ENCODE results near the gene APP.
"Not testable (repeated sequence)": the region's sequence is repeated elsewhere in the genome, so short reads cannot be mapped to it uniquely, and the experiment has no call there.

APP gene

DNA sequence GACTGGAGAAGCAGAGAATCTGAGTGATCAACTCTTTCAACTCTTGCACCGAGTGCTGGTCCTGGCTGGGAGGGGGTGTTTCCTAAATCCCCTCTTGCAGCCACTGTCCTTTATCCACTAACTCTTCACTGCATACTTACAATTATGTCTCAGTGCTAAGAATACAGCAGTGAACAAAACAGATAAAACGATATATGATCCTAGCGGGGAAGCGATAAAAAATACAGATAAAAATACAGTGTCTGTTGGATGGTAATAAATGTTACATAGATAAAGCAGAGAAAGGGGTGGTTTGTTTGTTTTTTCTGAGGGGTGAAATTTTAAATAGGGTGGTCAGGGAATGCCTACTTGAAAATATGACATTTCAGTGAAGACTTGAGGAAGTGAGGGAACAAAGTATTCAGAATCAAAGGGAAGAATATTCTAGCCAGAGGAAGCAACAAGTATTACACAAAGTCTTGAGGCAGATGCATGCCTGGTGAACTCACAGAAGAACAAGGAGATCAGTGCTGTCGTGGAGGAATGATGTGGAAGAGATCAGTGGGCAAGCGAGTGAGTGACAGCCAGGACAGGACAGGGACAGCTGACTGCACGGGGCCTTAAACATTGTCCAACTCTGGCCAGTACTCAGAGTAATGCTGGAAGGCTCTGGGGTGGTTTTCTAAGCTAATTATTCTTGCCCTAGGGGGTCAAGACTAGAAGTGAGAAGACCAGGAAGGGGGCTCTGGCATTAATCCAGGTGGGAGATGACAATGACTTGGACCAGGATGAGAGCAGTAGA, 110.0 kb downstream of the APP start:
- DNase-seq (ENCODE audit: low spot score), result no peak

DNA sequence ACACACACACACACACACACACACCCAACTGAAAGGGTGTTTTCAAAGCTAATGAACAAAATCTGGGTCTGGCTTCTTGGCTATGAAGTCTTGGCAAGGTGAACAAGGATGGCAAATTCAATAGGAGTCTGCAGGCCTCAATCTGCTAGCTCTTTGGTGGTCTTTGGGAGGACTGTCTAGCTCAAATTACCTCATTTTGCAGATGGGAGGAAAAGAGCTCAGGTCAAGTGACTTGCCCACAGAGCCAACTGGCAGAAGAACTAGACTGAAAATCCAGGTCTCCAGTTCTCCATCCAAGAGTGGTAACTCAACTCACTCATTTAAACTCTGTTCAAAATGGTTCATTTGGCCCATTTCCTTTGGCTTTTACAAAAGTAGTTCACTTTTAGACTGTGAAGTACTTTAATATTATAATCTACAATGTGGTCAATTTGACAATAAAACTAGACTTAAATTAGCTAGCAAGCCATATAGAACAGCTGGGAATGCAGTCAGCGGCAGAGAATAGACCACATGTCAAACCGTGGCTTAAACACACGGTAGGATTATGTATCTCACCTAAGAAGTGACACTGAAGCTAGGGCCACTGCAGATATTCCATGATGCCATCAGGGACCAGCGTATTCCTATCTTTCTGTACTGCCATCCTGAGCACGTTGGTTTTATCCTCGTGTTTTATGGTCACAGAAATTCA, 112.9 kb downstream of the APP start:
- no peak for DNase-seq (ENCODE audit: low spot score)

DNA sequence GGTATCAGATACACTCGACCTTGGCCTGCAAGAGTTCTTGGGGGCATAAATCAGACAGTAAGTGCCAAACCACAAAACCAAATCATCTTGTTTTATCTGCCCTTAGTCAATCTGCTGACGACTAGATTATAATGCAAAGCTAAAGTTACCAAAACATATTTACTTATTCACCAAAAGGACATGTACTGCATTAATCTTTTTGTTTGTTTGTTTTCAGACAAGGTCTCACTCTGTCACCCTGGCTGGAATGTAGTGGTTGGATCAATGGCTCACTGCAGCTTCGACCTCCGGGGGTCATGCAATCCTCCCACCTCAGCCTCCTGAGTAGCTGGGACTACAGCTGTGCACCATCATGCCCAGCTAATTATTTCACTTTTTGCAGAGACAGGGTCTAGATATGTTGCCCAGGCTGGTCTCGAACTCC, 114.7 kb downstream of the APP start:
- no peak for DNase-seq (ENCODE audit: low spot score)

DNA sequence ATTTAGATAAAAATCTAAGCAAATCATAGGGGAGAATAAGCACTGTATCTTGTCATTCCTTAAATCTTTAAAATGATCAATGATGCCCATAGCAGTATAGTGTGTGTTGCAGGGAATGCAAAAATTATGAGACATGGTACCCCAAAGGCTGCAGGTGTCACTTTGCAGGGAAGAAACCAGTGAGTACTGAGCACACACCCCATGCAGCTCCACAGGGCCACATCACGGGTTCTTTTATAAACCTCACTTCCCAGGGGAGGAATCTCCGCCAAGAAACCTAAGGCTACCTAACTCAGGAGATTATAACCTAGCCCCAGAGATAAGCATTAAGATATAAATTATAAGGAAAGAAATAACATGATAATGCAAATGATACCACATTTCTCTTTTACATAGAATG, 115.6 kb downstream of the APP start:
- no peak for DNase-seq (ENCODE audit: low spot score)

DNA sequence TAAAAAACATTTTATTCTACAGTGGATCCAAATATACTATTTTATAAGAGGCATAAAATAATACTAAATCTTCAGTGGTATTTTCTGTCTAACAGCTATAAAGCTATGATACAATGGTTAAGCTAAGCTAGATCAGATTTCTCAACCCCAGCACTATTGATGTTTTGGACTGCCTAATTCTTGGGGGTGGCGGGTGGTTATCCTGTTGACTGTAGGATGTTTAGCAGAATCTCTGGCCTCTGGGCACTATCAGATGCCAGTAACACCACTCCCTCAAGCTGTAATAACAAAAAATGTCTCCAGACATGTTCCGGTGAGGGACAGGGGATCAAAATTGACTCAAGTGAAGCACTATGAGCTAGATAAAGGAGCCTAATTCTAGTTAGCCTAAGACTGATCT, 118.5 kb downstream of the APP start:
- no peak for DNase-seq (ENCODE audit: low spot score)

DNA sequence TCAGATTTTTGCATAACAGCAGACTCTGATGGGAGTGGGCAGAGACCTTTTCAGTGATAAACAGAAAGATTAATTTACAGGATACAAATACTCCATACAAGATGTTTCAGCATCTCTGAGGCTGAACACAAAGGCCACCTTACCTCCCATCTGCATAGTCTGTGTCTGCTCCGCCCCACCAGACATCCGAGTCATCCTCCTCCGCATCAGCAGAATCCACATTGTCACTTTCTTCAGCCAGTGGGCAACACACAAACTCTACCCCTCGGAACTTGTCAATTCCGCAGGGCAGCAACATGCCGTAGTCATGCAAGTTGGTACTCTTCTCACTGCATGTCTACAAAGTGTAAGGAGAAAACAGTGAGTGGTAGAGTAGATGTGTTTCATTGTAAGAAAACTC, 119.7 kb downstream of the APP start:
- DNase-seq (ENCODE audit: low spot score), result no peak

DNA sequence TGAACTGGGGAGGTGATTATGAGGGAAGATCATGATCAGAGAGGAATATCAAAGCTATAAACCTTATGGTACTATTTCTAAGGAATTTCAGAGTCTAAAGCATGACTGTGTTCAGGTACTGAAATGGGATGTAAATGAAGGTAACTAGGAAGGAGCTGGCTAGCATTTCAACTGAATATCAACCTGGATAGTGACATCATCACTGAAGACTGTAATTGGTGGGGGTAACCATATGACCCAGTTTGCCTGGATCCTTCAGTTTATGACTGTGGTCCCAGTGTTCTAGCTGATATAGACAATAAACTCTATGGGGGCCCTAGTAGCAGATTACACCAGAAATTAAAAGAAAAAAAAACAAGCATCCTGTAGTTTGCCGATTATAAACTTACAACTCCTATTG, 120.8 kb downstream of the APP start:
- no peak for DNase-seq (ENCODE audit: low spot score)

DNA sequence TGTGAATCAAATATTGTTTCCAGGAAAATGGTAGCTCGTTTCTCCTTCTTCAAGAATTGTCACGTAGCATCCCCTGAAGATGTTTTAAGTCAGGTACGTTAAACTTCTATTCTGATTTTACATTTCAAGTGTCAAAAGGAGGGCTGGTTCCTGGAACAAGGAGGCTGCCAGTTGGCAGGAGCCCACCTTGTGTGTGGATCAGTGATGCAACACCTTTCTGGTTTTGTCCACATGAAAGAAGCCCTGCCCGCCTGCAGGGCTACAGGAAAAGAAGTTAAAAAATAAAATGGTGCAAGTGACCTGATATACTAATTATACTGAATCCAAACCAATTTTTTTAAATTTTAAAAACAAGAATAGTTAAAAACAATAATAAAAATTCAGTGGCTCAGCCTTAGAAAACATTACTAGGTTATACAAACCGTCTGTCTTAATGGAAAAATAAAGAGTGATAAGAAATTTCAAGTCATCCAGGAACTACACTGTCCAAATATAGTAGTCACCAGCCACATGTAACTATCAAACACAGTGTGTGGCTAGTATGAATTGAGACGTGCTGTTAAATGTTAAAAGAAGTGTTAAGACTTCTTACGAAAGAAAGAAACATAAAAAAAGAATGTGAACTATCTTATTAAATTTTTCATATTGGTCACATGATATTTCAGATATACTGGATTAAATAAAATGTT, 123.1 kb downstream of the APP start:
- no peak for DNase-seq (ENCODE audit: low spot score)

DNA sequence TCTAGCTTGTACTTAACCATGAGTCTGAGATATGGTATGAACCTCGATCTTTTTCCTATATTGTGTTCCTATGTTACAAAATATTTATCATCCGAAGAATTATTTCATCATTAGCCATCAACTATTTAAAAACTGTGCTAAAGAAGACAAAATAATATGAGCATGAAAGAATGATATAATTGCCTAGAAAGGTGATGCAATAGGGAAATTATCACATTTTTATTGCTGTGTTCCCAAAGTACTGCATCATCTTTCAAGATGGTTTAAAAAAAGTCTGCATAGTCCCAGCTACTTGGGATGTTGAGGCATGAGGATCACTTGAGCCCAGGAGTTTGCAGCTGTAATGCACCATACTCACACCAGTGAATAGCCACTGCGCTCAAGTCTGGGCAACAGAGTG, 126.7 kb downstream of the APP start:
- no peak for DNase-seq (ENCODE audit: low spot score)

DNA sequence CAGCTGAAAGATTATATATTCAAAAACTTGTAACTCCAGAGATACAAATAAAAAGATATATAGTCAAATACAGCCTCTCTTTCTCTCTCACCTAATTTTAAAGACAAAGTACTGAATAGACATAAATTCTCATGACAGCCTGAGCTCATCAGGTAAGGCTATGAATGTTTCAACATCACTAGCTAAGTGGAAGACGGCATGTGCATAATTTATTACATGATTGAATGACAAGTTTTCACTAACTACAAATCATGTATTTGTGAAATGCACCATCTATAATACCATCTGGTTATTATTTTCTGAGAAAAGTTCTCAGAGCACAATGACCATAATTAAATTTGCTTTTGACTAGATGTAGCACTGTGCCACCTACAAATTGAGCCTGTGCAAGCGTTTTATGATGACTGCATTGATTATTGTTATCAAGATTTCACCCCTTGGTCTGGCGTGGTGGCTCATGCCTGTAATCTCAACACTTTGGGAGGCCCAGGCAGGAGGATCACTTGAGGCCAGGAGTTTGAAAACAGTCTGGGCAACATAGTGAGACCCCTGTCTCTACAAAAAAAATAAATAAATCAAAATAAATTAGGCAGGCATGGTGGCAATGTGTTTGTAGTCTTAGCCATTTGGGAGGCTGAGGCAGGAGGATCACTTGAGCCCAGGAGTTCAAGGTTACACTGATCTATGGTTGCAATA, 128.2 kb downstream of the APP start:
- no peak for DNase-seq (ENCODE audit: low spot score)

DNA sequence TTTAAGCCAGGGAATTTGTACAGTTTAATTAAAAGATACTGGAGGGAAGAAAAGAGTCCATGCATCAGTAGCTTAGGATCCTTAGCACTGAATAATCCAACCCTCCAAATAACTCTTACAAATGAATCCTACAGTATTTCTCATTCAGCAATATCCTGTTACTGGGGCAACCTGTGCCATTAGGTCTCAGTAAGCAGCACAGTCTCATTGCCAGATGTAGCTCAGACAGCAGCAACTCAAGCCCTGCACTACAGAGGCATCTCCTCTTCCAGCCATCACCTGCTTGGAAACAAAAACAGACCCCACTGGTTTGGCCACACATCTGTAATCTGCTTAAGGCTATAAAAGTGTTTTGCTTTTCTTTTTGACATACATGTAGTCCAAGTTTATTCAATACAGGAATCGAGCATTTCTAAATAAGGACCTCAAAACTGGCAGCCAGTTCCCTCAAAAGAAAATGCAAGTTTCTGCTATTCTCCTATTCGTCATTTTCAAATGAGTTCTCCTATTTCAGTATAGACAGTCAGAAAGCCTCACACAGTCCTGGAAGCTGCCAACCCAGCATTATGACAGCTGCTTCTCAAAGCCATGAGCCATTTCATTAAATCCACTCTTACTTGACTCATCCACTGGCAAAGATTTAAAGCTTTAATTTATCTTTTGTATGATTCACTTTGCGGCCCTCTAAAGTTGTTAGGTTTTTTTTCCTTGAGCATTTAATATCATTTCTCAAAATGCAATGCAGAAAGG, 129.0 kb downstream of the APP start:
- DNase-seq (ENCODE audit: low spot score), result no peak

DNA sequence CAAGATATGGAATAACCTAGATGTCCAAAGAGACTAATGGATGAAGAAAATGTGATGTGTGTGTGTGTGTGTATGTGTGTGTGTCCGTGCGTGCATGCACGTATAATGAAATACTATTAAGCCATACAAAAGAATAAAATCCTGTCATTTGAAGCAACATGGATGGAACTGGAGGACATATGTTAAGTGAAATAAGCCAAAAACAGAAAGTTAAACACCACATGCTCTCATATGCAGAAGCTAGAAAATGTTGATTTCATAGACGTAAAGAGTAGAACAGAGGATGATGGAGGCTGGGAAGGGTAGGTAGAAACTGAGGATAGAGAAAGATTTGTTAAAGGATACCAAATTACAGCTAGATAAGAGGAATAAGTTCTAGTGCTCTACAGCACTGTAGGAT, 133.7 kb downstream of the APP start:
- no peak for DNase-seq (ENCODE audit: low spot score)

DNA sequence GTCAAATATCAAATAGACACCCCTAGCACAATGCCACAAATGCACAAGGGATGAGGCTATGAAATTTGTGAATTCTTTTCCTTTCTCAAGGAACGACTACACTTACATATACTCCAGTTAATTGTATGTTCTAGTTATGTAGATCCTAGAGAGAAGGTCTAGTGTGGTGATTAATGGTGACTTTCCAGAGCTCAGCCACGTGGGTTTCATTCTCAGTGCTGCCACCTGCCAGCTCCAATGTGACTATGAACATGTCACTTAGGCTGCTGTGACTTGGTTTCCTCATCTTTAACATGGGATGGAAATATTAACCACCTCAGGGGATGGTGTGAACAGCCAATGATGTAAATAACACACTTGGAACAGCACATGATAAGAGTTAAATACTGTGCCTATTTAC, 138.3 kb downstream of the APP start:
- no peak for DNase-seq (ENCODE audit: low spot score)

DNA sequence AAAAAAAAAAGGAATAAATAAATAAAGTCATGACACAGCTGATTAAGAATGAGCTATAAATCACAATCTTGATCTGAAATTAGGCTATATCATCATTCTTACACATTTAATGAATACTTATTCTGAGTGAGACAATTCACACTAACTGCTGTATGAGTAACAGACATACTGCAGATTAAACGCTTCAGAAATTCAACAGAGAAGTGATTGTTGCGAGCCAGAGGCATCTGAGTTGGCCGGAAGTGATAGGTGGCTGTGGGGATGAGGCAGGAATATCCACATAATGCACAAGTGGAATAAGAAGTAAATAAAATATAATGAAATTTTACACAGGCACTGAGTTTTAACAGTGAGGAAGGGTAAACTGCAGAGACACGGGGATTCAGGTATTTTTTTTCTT, 142.4 kb downstream of the APP start:
- no peak for DNase-seq (ENCODE audit: low spot score)

DNA sequence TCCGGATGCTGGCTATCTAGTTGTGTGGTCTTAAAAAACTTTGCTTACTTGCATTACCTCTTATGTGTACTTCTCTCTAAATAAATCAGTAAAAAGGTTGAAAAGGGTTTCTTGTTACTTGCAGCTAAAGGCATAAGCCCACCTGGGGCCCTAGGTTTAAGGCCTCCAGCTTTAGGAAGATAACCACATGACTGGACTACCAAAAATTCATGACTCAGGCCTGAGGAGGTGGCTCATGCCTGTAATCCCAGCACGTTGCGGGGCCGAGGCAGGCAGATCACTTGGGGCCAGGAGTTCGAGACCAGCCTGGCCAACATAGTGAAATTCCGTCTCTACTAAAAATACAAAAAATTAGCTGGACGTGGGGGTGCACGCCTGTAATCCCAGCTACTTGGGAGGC, 142.9 kb downstream of the APP start:
- no peak for DNase-seq (ENCODE audit: low spot score)

DNA sequence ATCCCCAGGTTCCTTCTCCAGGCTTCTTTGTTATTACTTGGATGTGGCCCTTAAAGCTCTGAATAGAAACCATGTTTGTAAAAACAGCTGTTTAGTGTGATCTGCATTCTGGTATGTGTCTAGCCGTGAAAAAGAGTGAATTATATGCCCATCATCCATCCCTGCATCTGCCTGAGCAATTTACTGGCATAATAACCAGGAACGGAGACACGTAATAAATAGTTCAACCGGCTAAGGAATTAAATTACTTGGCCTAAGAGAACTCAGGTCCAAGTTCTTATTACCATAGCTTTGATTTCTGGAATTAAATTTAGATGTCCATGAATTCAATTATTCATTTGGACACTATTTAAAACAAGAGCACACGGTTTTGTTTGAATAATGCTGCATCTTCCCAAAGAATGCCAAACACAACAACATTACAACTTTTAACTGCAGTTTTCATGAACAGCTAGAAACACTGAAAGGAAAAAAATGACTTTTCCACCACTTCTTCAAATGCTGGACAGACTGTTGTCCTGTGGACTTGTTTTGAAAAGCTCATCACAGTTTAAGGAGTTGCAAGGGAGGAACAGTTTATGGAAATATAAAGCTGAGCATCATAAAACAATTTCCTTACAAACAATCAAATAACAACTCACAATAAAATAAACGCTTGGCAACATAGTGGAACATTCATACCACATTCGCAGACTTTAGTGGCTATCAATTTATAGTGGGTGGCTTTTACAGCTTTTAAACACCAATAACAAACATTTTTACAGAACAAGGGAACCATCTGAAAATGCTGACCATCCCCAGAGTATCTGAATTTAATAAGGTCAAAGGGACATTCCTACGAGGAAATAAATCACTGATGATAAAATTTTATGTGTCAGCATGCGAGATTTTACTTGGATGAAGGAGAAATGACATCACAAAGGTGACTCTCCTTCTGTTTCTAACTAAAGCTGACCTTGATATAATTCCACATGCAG, 144.7 kb downstream of the APP start:
- no peak for DNase-seq (ENCODE audit: low spot score)

DNA sequence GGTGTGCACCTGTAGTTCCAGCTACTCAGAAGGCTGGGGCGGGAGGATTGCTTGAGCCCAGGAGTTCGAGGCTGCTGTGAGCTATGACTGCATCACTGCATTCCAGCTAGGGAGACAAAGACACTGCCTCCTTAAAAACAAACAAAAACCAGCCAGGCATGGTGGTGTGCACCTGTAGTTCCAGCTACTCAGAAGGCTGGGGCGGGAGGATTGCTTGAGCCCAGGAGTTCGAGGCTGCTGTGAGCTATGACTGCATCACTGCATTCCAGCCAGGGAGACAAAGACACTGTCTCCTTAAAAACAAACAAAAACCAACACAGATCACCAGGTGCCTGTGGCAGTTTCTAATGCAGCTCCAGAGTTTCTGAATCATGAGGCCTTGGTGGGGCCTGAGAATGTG, 147.2 kb downstream of the APP start:
- not testable (repeated sequence) for DNase-seq (ENCODE audit: low spot score)

DNA sequence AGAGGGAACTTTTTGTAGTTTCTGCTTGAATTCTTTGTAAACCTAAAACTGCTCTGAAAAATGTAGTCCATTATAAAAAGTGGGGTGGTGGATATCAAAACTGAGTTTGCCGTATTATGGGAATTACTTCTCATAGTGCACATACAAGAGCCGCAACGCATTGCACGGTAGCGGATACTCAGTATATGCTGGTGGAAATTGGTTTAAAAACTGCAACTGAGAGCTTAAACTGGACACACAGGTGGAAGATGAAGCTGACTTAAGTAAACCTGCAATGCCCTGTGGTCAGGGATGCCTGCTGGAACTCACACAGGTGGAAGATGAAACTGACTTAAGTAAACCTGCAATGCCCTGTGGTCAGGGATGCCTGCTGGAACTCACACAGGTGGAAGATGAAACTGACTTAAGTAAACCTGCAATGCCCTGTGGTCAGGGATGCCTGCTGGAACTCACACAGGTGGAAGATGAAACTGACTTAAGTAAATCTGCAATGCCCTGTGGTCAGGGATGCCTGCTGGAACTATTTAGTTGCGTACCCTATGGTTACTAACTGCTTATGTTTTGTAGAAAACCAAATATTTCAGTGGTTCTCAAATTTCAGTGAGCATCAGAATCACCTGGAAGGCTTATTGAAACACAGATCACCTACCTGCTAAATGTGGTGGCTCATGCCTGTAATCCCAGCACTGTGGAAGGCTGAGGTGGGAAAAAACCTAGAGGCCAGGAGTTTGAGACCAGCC, 147.8 kb downstream of the APP start:
- DNase-seq (ENCODE audit: low spot score), result not testable (repeated sequence)

DNA sequence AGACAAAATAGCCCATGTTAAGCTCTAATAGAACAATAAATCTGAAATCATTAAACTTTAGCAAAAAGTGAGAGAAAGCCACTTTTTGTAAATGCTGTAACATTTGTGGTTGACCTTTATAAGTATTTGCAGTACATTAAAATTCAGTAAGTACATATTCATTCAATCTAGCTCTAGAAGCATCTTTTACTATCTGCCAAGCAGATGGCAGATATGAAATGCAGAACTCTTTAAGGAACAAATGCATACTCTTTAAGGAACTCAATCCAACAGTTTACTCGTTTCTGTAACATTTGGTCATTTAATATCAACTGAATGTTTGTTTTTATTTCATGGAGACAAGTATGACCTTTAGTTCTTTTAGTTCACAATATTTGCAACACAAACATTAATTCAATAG, 150.1 kb downstream of the APP start:
- DNase-seq (ENCODE audit: low spot score), result no peak

DNA sequence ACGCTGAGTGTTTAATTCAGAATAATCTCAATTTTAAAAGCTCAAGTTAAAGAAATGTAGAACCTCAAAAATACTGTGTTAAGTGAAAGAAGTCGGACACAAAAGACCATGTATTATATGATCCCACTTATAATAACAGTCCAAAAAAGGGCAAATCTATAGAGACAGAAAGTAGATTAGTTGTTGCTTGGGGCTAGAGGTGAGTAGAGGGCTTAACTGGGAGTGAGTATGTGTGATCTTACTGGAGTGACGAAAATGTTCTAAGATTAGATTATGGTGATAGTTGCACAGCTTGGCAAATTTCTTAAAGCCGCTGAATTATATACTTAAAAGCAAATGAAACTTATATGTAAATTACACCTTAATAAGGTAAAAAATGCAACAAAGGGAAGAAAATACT, 150.5 kb downstream of the APP start:
- DNase-seq (ENCODE audit: low spot score), result no peak
